Measurements from ENCODE around the gene EPS15.
"Not testable (repeated sequence)": the region's sequence is repeated elsewhere in the genome, so short reads cannot be mapped to it uniquely, and the experiment has no call there.

EPS15 gene

GRCh38 chr1:51543858-51544257 lies 24.8 kb upstream of the EPS15 start:
- no peak overlapping the region for H3K27ac ChIP-seq (ENCODE audit: insufficient read depth, low read depth, low read length, poor library complexity, severe bottlenecking)
- H3K4me1 ChIP-seq (ENCODE audit: control insufficient read depth, insufficient read depth, low read length), result no peaks in the 10 kb centered on the region
- 85 to 95% methylated on average over 2 of the region's 2 CpGs for WGBS, 2 experiments
- no peak overlapping the region for H3K4me3 ChIP-seq (ENCODE audit: insufficient read depth, low read depth, low read length)
- no peaks in the 10 kb centered on the region for H3K36me3 ChIP-seq (ENCODE audit: control insufficient read depth, insufficient read depth, low read length)
- H3K9me3 ChIP-seq (ENCODE audit: control insufficient read depth, low read length), result no peaks in the 10 kb centered on the region
- no peaks in the 10 kb centered on the region for H3K27me3 ChIP-seq (ENCODE audit: control insufficient read depth, insufficient read depth, low read length, poor library complexity, severe bottlenecking)

- Histone ChIP-seq H3K4me3 (ENCODE audit: insufficient read depth, low read depth, low read length) (no peak overlapping the region), H3K27me3 (ENCODE audit: control insufficient read depth, insufficient read depth, low read length, poor library complexity, severe bottlenecking) (no peaks in the 10 kb centered on the region), H3K36me3 (ENCODE audit: control insufficient read depth, insufficient read depth, low read length) (no peaks in the 10 kb centered on the region), H3K9me3 (ENCODE audit: control insufficient read depth, low read length) (no peaks in the 10 kb centered on the region), H3K4me1 (ENCODE audit: control insufficient read depth, insufficient read depth, low read length) (no peaks in the 10 kb centered on the region), H3K27ac (ENCODE audit: insufficient read depth, low read depth, low read length, poor library complexity, severe bottlenecking) (no peak overlapping the region)
- 93 to 96% methylated on average over 4 of the region's 4 CpGs for WGBS, 2 experiments
These were observed 23.3 kb upstream of the EPS15 start for GRCh38 chr1:51542158-51542953.

- Histone ChIP-seq H3K4me3 (ENCODE audit: insufficient read depth, low read depth, low read length) (no peak overlapping the region), H3K36me3 (ENCODE audit: control insufficient read depth, insufficient read depth, low read length) (no peaks in the 10 kb centered on the region), H3K27me3 (ENCODE audit: control insufficient read depth, insufficient read depth, low read length, poor library complexity, severe bottlenecking) (no peaks in the 10 kb centered on the region), H3K4me1 (ENCODE audit: control insufficient read depth, insufficient read depth, low read length) (no peaks in the 10 kb centered on the region), H3K9me3 (ENCODE audit: control insufficient read depth, low read length) (no peaks in the 10 kb centered on the region), H3K27ac (ENCODE audit: insufficient read depth, low read depth, low read length, poor library complexity, severe bottlenecking) (no peak overlapping the region)
- 82 to 88% methylated on average over 2 of the region's 2 CpGs for WGBS, 2 experiments
These were observed 22.4 kb upstream of the EPS15 start for GRCh38 chr1:51541313-51542050.

- no peaks in the 10 kb centered on the region for H3K9me3 ChIP-seq (ENCODE audit: control insufficient read depth, low read length)
- H3K27ac ChIP-seq (ENCODE audit: insufficient read depth, low read depth, low read length, poor library complexity, severe bottlenecking), result no peak overlapping the region
- H3K36me3 ChIP-seq (ENCODE audit: control insufficient read depth, insufficient read depth, low read length), result no peaks in the 10 kb centered on the region
- H3K27me3 ChIP-seq (ENCODE audit: control insufficient read depth, insufficient read depth, low read length, poor library complexity, severe bottlenecking), result no peaks in the 10 kb centered on the region
- 95% methylated on average over 1 of the region's 1 CpG; no CpG with 5 or more reads in 1 of the 2 experiments for WGBS, 2 experiments
- H3K4me1 ChIP-seq (ENCODE audit: control insufficient read depth, insufficient read depth, low read length), result no peaks in the 10 kb centered on the region
- H3K4me3 ChIP-seq (ENCODE audit: insufficient read depth, low read depth, low read length), result no peak overlapping the region
These were observed 18.5 kb upstream of the EPS15 start for GRCh38 chr1:51537568-51537967.

DNA sequence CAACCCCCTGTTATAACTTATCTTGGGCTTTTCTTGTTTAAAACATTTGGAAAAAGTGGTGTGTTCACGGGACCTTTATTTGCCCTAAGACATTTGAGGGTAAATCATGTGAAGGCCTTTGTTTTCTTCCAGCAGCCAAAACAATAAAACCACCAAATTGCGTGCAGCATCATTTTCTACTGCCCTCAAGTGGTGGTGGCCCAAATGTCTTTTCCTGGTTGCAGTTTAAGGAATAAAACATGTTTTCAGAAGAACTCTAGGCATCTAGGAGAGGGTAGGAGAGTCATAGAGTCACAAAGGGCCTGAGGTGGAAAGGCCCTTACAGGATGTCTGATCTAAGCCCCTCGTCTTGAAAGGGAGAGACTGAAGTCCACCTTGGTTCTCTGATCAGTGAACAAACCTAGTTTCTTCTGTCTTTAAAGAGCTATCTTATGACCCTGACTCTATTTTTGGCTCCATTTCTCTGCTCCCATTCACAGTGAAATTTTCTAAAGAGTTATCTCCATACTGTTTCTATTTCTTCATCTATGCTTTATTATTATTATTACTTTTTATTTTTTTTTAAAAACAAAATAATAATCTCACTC lies 16.0 kb upstream of the EPS15 start:
- H3K9me3 ChIP-seq (ENCODE audit: control insufficient read depth, low read length), result no peaks in the 10 kb centered on the region
- 40 to 42% methylated on average over 3 of the region's 3 CpGs for WGBS, 2 experiments
- no peaks in the 10 kb centered on the region for H3K4me1 ChIP-seq (ENCODE audit: control insufficient read depth, insufficient read depth, low read length)
- H3K27ac ChIP-seq (ENCODE audit: insufficient read depth, low read depth, low read length, poor library complexity, severe bottlenecking), result no peak overlapping the region
- H3K4me3 ChIP-seq (ENCODE audit: insufficient read depth, low read depth, low read length), result no peak overlapping the region
- no peaks in the 10 kb centered on the region for H3K27me3 ChIP-seq (ENCODE audit: control insufficient read depth, insufficient read depth, low read length, poor library complexity, severe bottlenecking)
- H3K36me3 ChIP-seq (ENCODE audit: control insufficient read depth, insufficient read depth, low read length), result no peaks in the 10 kb centered on the region

DNA sequence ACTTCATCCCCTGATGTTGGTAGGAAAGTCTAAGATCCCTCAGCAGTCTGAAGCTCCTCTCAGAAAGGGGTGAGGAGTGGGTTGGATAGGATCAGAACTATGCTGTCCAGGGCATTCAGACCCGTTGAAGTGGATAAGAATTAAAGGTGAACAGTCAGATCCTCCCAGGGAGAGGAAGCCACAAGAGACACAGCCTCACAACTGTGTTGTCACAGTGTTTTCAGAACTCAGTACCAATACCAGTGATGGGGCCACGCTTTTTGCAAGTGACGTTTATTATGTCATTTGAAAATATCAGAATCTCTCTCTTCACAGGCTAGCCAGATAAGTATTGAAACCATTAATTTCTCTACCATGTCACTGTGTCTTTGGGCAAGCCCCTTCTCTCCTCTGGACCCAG lies 15.4 kb upstream of the EPS15 start:
- Histone ChIP-seq H3K27ac (ENCODE audit: insufficient read depth, low read depth, low read length, poor library complexity, severe bottlenecking) (no peak overlapping the region), H3K4me3 (ENCODE audit: insufficient read depth, low read depth, low read length) (no peak overlapping the region), H3K9me3 (ENCODE audit: control insufficient read depth, low read length) (no peaks in the 10 kb centered on the region), H3K4me1 (ENCODE audit: control insufficient read depth, insufficient read depth, low read length) (no peaks in the 10 kb centered on the region), H3K27me3 (ENCODE audit: control insufficient read depth, insufficient read depth, low read length, poor library complexity, severe bottlenecking) (no peaks in the 10 kb centered on the region), H3K36me3 (ENCODE audit: control insufficient read depth, insufficient read depth, low read length) (no peaks in the 10 kb centered on the region)
- 89 to 91% methylated on average over 3 of the region's 3 CpGs for WGBS, 2 experiments

GRCh38 chr1:51532853-51533252 lies 13.8 kb upstream of the EPS15 start:
- Histone ChIP-seq H3K27ac (ENCODE audit: insufficient read depth, low read depth, low read length, poor library complexity, severe bottlenecking) (no peak overlapping the region), H3K9me3 (ENCODE audit: control insufficient read depth, low read length) (no peaks in the 10 kb centered on the region), H3K27me3 (ENCODE audit: control insufficient read depth, insufficient read depth, low read length, poor library complexity, severe bottlenecking) (no peaks in the 10 kb centered on the region), H3K4me3 (ENCODE audit: insufficient read depth, low read depth, low read length) (no peak overlapping the region), H3K4me1 (ENCODE audit: control insufficient read depth, insufficient read depth, low read length) (no peaks in the 10 kb centered on the region), H3K36me3 (ENCODE audit: control insufficient read depth, insufficient read depth, low read length) (no peaks in the 10 kb centered on the region)
- WGBS, 2 experiments, result 88 to 93% methylated on average over 1 of the region's 1 CpG

GRCh38 chr1:51530447-51530846 lies 11.4 kb upstream of the EPS15 start:
- 94% methylated on average over 4 of the region's 4 CpGs for WGBS, 2 experiments
- H3K36me3 ChIP-seq (ENCODE audit: control insufficient read depth, insufficient read depth, low read length); H3K4me1 ChIP-seq (ENCODE audit: control insufficient read depth, insufficient read depth, low read length); H3K27me3 ChIP-seq (ENCODE audit: control insufficient read depth, insufficient read depth, low read length, poor library complexity, severe bottlenecking); H3K9me3 ChIP-seq (ENCODE audit: control insufficient read depth, low read length); H3K27ac ChIP-seq (ENCODE audit: insufficient read depth, low read depth, low read length, poor library complexity, severe bottlenecking); H3K4me3 ChIP-seq (ENCODE audit: insufficient read depth, low read depth, low read length): not testable (repeated sequence)

GRCh38 chr1:51527144-51527543 lies 8.1 kb upstream of the EPS15 start:
- no peaks in the 10 kb centered on the region for H3K4me1 ChIP-seq (ENCODE audit: control insufficient read depth, insufficient read depth, low read length)
- no peak overlapping the region for H3K27ac ChIP-seq (ENCODE audit: insufficient read depth, low read depth, low read length, poor library complexity, severe bottlenecking)
- no peak overlapping the region for H3K4me3 ChIP-seq (ENCODE audit: insufficient read depth, low read depth, low read length)
- no peaks in the 10 kb centered on the region for H3K27me3 ChIP-seq (ENCODE audit: control insufficient read depth, insufficient read depth, low read length, poor library complexity, severe bottlenecking)
- no peaks in the 10 kb centered on the region for H3K36me3 ChIP-seq (ENCODE audit: control insufficient read depth, insufficient read depth, low read length)
- H3K9me3 ChIP-seq (ENCODE audit: control insufficient read depth, low read length), result no peaks in the 10 kb centered on the region

- Histone ChIP-seq H3K36me3 (ENCODE audit: control insufficient read depth, insufficient read depth, low read length) (no peaks in the 10 kb centered on the region), H3K9me3 (ENCODE audit: control insufficient read depth, low read length) (no peaks in the 10 kb centered on the region), H3K27ac (ENCODE audit: insufficient read depth, low read depth, low read length, poor library complexity, severe bottlenecking) (no peak overlapping the region), H3K4me3 (ENCODE audit: insufficient read depth, low read depth, low read length) (no peak overlapping the region), H3K27me3 (ENCODE audit: control insufficient read depth, insufficient read depth, low read length, poor library complexity, severe bottlenecking) (no peaks in the 10 kb centered on the region), H3K4me1 (ENCODE audit: control insufficient read depth, insufficient read depth, low read length) (no peaks in the 10 kb centered on the region)
- WGBS, 2 experiments, result 94 to 97% methylated on average over 3 of the region's 3 CpGs
These were observed 7.2 kb upstream of the EPS15 start for GRCh38 chr1:51526248-51526647.
